ENCODE measurements around the gene SMOC2.

DNA sequence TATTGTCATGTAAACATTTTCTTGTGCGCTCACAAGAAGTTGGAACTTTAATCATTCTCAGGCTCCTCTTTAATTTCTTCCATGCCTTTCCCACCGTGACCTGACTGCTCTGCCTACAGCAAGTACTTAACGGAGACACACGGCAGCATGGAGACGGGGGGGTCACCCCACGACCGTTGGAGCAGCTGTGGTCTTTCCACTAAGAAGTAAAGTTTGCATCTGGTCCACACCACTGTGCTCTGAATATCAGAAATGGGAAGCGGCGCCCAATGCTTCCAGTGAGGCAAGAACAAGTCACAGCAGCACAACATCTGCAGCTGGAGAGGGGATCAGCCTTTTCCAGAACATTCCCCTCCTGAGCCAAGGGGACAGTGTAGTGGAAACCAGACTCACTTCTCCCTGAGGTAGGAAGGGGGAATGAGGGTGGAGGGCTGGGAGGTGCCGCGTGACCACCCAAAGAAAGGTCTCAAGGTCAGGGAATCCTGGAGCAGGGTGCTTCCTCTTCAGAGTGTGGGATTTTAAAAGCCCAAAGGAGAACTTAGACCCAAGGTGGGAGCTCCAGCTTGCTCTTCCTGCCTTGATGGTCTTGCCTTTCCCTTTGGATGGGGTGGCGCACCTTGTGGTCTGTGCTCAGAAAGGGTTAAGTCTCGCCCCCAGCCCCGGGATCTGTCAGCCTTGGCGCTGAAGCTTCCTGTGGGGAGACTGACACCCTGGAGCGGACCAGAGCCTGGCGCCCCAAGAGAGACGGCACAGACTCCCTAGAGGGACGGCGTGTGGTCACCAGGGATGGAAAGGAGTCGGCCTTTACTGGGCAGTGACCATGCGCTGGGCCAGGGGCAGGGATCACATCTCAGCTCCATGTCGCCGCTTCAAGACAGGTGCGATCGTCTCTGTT lies 25.6 kb upstream of the SMOC2 start:
- TF ChIP-seq CTCF (IDR thresholded peaks at IDR 0.05): no peak
- no peak for TF ChIP-seq EP300 (IDR thresholded peaks at IDR 0.05)
- no peak for TF ChIP-seq POLR2A (IDR thresholded peaks at IDR 0.05)
